HepG2 (cell line): ENCODE data around the gene ZNF396. TPM values are rescaled to one million over a fixed set of nuclear protein-coding genes. Genes with fewer than 3 reads are reported as not detected.
A peak's percentile ranks its signal among the peaks of the same experiment; 100 is the strongest.

Experiments
- CENPX ChIP-seq: sonication (generic); formaldehyde crosslinking; IDR thresholded peaks from 2 replicates; pipeline ENCODE4 v1.9.0; 2021; ENCODE audit warnings: mild to moderate bottlenecking, missing genetic modification reagents, moderate library complexity
- ELK4 ChIP-seq: sonication (generic); formaldehyde crosslinking; IDR thresholded peaks from 2 replicates; pipeline ENCODE4 v1.9.0; 2021; ENCODE audit warnings: missing genetic modification reagents, borderline replicate concordance
- ISX ChIP-seq: sonication (generic); formaldehyde crosslinking; conservative IDR thresholded peaks from 2 replicates; pipeline ENCODE4 v1.5.0; 2020; ENCODE audit warnings: missing genetic modification reagents
- KDM5A ChIP-seq: fragments of 200-600 bp; sonication (generic); IDR thresholded peaks from 2 replicates; pipeline ENCODE4 v1.7.0; 2018; ENCODE audit warnings: antibody characterized with exemption, mild to moderate bottlenecking, low read length, borderline replicate concordance
- KDM5B ChIP-seq: sonication (generic); formaldehyde crosslinking; IDR thresholded peaks from 2 replicates; pipeline ENCODE4 v1.4.0; 2020; ENCODE audit warnings: missing genetic modification reagents, mild to moderate bottlenecking, borderline replicate concordance
- KLF16 ChIP-seq, 2 experiments: sonication (generic) in 1 of 2; formaldehyde crosslinking in 1 of 2; IDR thresholded peaks; 2 replicates each; pipeline versions ENCODE4 v1.6.1 to v1.8.0; 2016 to 2023; ENCODE audit warnings: missing genetic modification reagents in 2 of 2, missing compliant biosample characterization in 1 of 2
- NFE2 ChIP-seq: sonication (generic); formaldehyde crosslinking; IDR thresholded peaks from 2 replicates; pipeline ENCODE4 v1.4.0; 2020; ENCODE audit warnings: missing genetic modification reagents
- PHF8 ChIP-seq: sonication (generic); formaldehyde crosslinking; IDR thresholded peaks from 2 replicates; pipeline ENCODE4 v1.5.0; 2020; ENCODE audit warnings: missing genetic modification reagents
- SAP130 ChIP-seq: IDR thresholded peaks from 2 replicates; pipeline ENCODE4 v1.6.1; 2016; ENCODE audit warnings: low read depth
- SATB2 ChIP-seq: sonication (generic); formaldehyde crosslinking; IDR thresholded peaks from 2 replicates; pipeline ENCODE4 v1.5.0; 2020; ENCODE audit warnings: missing genetic modification reagents
- SKI ChIP-seq: fragments of 450-650 bp; IDR thresholded peaks from one replicate; pipeline ENCODE4 v1.6.1; 2018; ENCODE audit warnings: mild to moderate bottlenecking; ENCODE audit not compliant: partially characterized antibody
- ZFYVE20 ChIP-seq: sonication (generic); formaldehyde crosslinking; IDR thresholded peaks from 2 replicates; pipeline ENCODE4 v1.8.0; 2023; ENCODE audit warnings: low read depth, mild to moderate bottlenecking, moderate library complexity, missing genetic modification reagents, borderline replicate concordance
- ZNF280D ChIP-seq: sonication (generic); formaldehyde crosslinking; IDR thresholded peaks from 2 replicates; pipeline ENCODE4 v1.5.1; 2020; ENCODE audit warnings: mild to moderate bottlenecking, missing genetic modification reagents
- ZNF543 ChIP-seq: sonication (generic); formaldehyde crosslinking; IDR thresholded peaks from 2 replicates; pipeline ENCODE4 v1.4.0; 2020; ENCODE audit warnings: mild to moderate bottlenecking, missing genetic modification reagents
- ZNF567 ChIP-seq: sonication (generic); formaldehyde crosslinking; IDR thresholded peaks from 2 replicates; pipeline ENCODE4 v1.8.1; 2023; ENCODE audit warnings: mild to moderate bottlenecking, missing genetic modification reagents, borderline replicate concordance
- ZNF883 ChIP-seq: sonication (generic); formaldehyde crosslinking; IDR thresholded peaks from 2 replicates; pipeline ENCODE4 v1.5.1; 2020; ENCODE audit warnings: mild to moderate bottlenecking, missing genetic modification reagents; ENCODE audit errors: not compliant biosample characterization
- ZSCAN25 ChIP-seq: sonication (generic); formaldehyde crosslinking; IDR thresholded peaks from 2 replicates; pipeline ENCODE4 v1.8.0; 2022; ENCODE audit warnings: mild to moderate bottlenecking, missing genetic modification reagents
- polyA plus RNA-seq, 8 experiments: library from polyadenylated mRNA; depleted of rRNA in 3 of 8; stranded (reverse) in 7 of 8; unstranded in 1 of 8; fragments of >200 nt; fragmentation: Illumina TruSeq in 4 of 8; extraction: Trizol in 4 of 8; gene quantifications; 2 replicates each; pipeline versions ENCODE4 v1.2.1 to v1.2.3, GENCODE V29; 2011 to 2016; ENCODE audit warnings: low read depth in 4 of 8, missing spikeins in 1 of 8, mixed read lengths in 1 of 8; ENCODE audit not compliant: insufficient read depth in 1 of 8
- total RNA-seq, 5 experiments: library from RNA; depleted of rRNA; stranded (reverse); fragments of >200 nt; fragmentation: Illumina TruSeq; extraction: Trizol; gene quantifications; 2 replicates each; pipeline ENCODE4 v1.2.3, GENCODE V29; 2016; ENCODE audit warnings: low read depth in 1 of 5
- TF ChIP-seq, protein P1 (sequence below): sonication (generic); formaldehyde crosslinking; IDR thresholded peaks from 2 replicates; pipeline ENCODE4 v1.4.0; 2020; ENCODE audit warnings: mild to moderate bottlenecking, missing genetic modification reagents
- TF ChIP-seq, protein P2 (sequence below): sonication (generic); formaldehyde crosslinking; IDR thresholded peaks from 2 replicates; pipeline ENCODE4 v1.5.0; 2020; ENCODE audit warnings: mild to moderate bottlenecking, missing genetic modification reagents
- TF ChIP-seq, protein P3 (sequence below): sonication (generic); formaldehyde crosslinking; IDR thresholded peaks from 2 replicates; pipeline ENCODE4 v1.5.1; 2020; ENCODE audit warnings: missing genetic modification reagents, mild to moderate bottlenecking, borderline replicate concordance

The ZNF396 gene
- total and polyA plus RNA-seq, 2 of the 13 experiments (the other 11 are each of a cell fraction or from before 2014, with no cell fraction given), result 0.25 to 0.75 TPM

DNA sequence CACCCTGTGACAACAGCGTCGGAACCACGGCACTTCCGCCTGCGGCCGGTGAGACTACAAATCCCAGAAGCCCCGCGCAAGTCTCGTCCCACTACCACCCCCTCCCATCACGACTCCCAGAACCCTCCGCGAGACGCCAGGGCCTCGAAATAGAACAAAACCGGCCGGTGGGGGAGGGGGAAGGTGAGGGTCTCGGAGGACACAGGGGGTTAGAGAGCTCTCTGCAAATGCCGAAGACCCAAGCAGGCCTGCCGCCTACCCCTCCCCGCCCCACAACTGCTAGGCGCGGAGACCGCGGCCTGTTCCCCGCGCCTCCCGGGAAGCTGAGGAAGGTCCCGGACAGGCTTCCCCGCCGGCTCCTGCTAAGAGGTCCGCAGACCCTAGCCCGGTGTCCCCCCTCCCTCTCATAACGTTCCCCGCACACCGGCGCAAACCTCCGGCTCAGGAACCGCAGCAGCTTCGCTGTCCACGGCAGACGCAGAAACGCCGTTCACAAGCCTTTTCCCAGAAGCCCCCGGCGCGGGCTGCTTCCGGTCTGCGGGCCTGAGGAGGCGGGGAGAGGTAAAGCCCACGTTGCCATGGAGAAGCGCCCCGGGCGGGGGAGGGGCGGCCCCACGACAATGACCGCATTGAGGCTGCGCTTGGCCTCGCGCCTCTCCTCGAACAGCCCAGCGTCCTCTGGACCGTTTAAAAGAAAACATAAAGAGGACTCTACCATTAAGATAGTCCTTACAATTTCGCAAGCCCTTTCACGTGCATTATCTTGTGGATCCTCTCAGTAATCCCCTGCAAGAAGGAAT is 33.0 kb downstream of the ZNF396 start, which contains the start of gene ZNF24 (continued):
- TF ChIP-seq ZNF280D (CRISPR knock-in tag), result no peak
- TF ChIP-seq KDM5A, result peak; percentile 82; the same call in 1 of the 2 replicates
- TF ChIP-seq, protein P1, sequence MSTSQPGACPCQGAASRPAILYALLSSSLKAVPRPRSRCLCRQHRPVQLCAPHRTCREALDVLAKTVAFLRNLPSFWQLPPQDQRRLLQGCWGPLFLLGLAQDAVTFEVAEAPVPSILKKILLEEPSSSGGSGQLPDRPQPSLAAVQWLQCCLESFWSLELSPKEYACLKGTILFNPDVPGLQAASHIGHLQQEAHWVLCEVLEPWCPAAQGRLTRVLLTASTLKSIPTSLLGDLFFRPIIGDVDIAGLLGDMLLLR, result 0 out of 2 replicates have a peak, but pooled peaks have one; percentile 52
- TF ChIP-seq ZNF567 (CRISPR knock-in tag), result peak; percentile 88; the same call in 1 of the 2 replicates
- peak; percentile 94 for TF ChIP-seq KDM5B
- no peak for TF ChIP-seq ISX (CRISPR knock-in tag)
- peak; percentile 62; the same call in 1 of the 2 replicates for TF ChIP-seq SATB2 (CRISPR knock-in tag)
- TF ChIP-seq, protein P2, sequence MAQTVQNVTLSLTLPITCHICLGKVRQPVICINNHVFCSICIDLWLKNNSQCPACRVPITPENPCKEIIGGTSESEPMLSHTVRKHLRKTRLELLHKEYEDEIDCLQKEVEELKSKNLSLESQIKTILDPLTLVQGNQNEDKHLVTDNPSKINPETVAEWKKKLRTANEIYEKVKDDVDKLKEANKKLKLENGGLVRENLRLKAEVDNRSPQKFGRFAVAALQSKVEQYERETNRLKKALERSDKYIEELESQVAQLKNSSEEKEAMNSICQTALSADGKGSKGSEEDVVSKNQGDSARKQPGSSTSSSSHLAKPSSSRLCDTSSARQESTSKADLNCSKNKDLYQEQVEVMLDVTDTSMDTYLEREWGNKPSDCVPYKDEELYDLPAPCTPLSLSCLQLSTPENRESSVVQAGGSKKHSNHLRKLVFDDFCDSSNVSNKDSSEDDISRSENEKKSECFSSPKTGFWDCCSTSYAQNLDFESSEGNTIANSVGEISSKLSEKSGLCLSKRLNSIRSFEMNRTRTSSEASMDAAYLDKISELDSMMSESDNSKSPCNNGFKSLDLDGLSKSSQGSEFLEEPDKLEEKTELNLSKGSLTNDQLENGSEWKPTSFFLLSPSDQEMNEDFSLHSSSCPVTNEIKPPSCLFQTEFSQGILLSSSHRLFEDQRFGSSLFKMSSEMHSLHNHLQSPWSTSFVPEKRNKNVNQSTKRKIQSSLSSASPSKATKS, result 0 out of 2 replicates have a peak, but pooled peaks have one; percentile 85
- TF ChIP-seq NFE2 (CRISPR knock-in tag), result no peak
- TF ChIP-seq ZNF883 (CRISPR knock-in tag), result peak; percentile 81
- TF ChIP-seq, protein P3, sequence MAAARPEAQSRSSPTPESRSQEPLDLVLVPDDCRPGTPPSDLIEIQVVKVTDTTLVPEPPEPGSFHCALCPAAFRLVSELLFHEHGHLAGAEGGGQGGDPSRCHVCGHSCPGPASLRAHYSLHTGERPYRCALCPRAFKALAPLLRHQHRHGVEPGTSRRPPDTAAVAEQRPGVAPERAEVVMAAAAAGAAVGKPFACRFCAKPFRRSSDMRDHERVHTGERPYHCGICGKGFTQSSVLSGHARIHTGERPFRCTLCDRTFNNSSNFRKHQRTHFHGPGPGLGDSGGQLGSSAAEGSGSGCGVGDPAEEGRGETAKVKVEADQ (CRISPR knock-in tag), result peak; percentile 59
- TF ChIP-seq ZNF543 (CRISPR knock-in tag), result peak; percentile 61; the same call in 1 of the 2 replicates
- peak; percentile 94 for TF ChIP-seq PHF8 (CRISPR knock-in tag)
- peak; percentile 56; the same call in 1 of the 2 replicates for TF ChIP-seq ZSCAN25
- TF ChIP-seq SAP130, result peak; percentile 71
- no peak for TF ChIP-seq CENPX (CRISPR knock-in tag)
- TF ChIP-seq ELK4 (CRISPR knock-in tag), result 0 out of 2 replicates have a peak, but pooled peaks have one; percentile 40
- peak; percentile 25 for TF ChIP-seq SKI
- peak in 1 of 2 experiments; percentile 21; a peak in 2 of 4 replicates for TF ChIP-seq KLF16 (CRISPR knock-in tag; IDR thresholded peaks at IDR 0.05)
- TF ChIP-seq ZFYVE20 (CRISPR knock-in tag), result no peak
